HepG2 (cell line): ENCODE results near the gene FAM114A2. TPM values are rescaled to one million over a fixed set of nuclear protein-coding genes. Genes with fewer than 3 reads are reported as not detected.
A peak's percentile ranks its signal among the peaks of the same experiment; 100 is the strongest.

Experiments
- CBFB ChIP-seq: sonication (generic); formaldehyde crosslinking; IDR thresholded peaks from 2 replicates; pipeline ENCODE4 v1.4.0; 2020; ENCODE audit warnings: missing genetic modification reagents
- CBX2 ChIP-seq, 2 experiments: fragments of 200-600 bp in 1 of 2; sonication (generic); formaldehyde crosslinking in 1 of 2; IDR thresholded peaks; 2 replicates each; pipeline versions ENCODE4 v1.7.0 to v1.8.1; 2018 to 2022; ENCODE audit warnings: low read depth in 2 of 2, low read length in 1 of 2, mild to moderate bottlenecking in 1 of 2, missing genetic modification reagents in 1 of 2
- CREB1 ChIP-seq, 2 experiments: fragments of 450-650 bp in 1 of 2; IDR thresholded peaks; 2 replicates each; pipeline ENCODE4 v1.6.1; 2016 to 2017; ENCODE audit warnings: control low read depth in 1 of 2, mild to moderate bottlenecking in 1 of 2, missing compliant biosample characterization in 1 of 2, missing genetic modification characterization in 1 of 2
- FOSL1 ChIP-seq: sonication (generic); formaldehyde crosslinking; IDR thresholded peaks from 2 replicates; pipeline ENCODE4 v1.9.0; 2021; ENCODE audit warnings: missing genetic modification reagents, borderline replicate concordance
- MED8 ChIP-seq: sonication (generic); formaldehyde crosslinking; IDR thresholded peaks from 2 replicates; pipeline ENCODE4 v1.8.1; 2023; ENCODE audit warnings: mild to moderate bottlenecking, missing genetic modification reagents; ENCODE audit not compliant: insufficient replicate concordance
- MIXL1 ChIP-seq: IDR thresholded peaks from 2 replicates; pipeline ENCODE4 v1.6.1; 2016
- MXD4 ChIP-seq: IDR thresholded peaks from 2 replicates; pipeline ENCODE4 v1.6.1; 2016; ENCODE audit warnings: mild to moderate bottlenecking, missing biosample characterization, missing genetic modification reagents
- NFYC ChIP-seq: IDR thresholded peaks from 2 replicates; pipeline ENCODE4 v1.6.1; 2016; ENCODE audit warnings: missing genetic modification reagents, missing compliant biosample characterization
- NPAS2 ChIP-seq: sonication (generic); formaldehyde crosslinking; IDR thresholded peaks from 2 replicates; pipeline ENCODE4 v1.8.0; 2022; ENCODE audit warnings: mild to moderate bottlenecking, missing genetic modification reagents, borderline replicate concordance
- RFX3 ChIP-seq: IDR thresholded peaks from 2 replicates; pipeline ENCODE4 v1.6.1; 2016; ENCODE audit warnings: missing biosample characterization, missing genetic modification reagents
- TEAD3 ChIP-seq: optimal IDR thresholded peaks from 2 replicates; pipeline ENCODE3; 2016; ENCODE audit warnings: borderline replicate concordance
- YEATS4 ChIP-seq: sonication (generic); formaldehyde crosslinking; IDR thresholded peaks from 2 replicates; pipeline ENCODE4 v1.4.0; 2020; ENCODE audit warnings: missing genetic modification reagents, borderline replicate concordance
- ZBTB7A ChIP-seq: sonication (generic); formaldehyde crosslinking; IDR thresholded peaks from 2 replicates; pipeline ENCODE4 v1.8.0; 2022; ENCODE audit warnings: mild to moderate bottlenecking, missing genetic modification reagents
- ZFY ChIP-seq: sonication (generic); formaldehyde crosslinking; IDR thresholded peaks from 2 replicates; pipeline ENCODE4 v1.4.0; 2020; ENCODE audit warnings: missing genetic modification reagents
- ZNF143 ChIP-seq: sonication (generic); formaldehyde crosslinking; IDR thresholded peaks from 2 replicates; pipeline ENCODE4 v1.4.0; 2020; ENCODE audit warnings: missing genetic modification reagents
- ZNF205 ChIP-seq: IDR thresholded peaks from 2 replicates; pipeline ENCODE4 v1.6.1; 2018; ENCODE audit warnings: missing biosample characterization, missing genetic modification reagents
- ZNF280B ChIP-seq: sonication (generic); formaldehyde crosslinking; IDR thresholded peaks from 2 replicates; pipeline ENCODE4 v1.5.0; 2020; ENCODE audit warnings: missing genetic modification reagents, mild to moderate bottlenecking, borderline replicate concordance
- ZNF556 ChIP-seq: sonication (generic); formaldehyde crosslinking; IDR thresholded peaks from 2 replicates; pipeline ENCODE4 v1.4.0; 2020; ENCODE audit warnings: mild to moderate bottlenecking, missing genetic modification reagents, borderline replicate concordance
- ZNF607 ChIP-seq: sonication (generic); formaldehyde crosslinking; IDR thresholded peaks from 2 replicates; pipeline ENCODE4 v1.5.1; 2020; ENCODE audit warnings: missing genetic modification reagents, mild to moderate bottlenecking, borderline replicate concordance
- ZNF703 ChIP-seq: sonication (generic); formaldehyde crosslinking; IDR thresholded peaks from 2 replicates; pipeline ENCODE4 v1.5.1; 2020; ENCODE audit warnings: missing genetic modification reagents, mild to moderate bottlenecking, moderate library complexity, borderline replicate concordance
- ZNF773 ChIP-seq: sonication (generic); formaldehyde crosslinking; IDR thresholded peaks from 2 replicates; pipeline ENCODE4 v1.4.0; 2020; ENCODE audit warnings: missing genetic modification reagents, borderline replicate concordance
- ZNF850 ChIP-seq: sonication (generic); formaldehyde crosslinking; conservative IDR thresholded peaks from 2 replicates; pipeline ENCODE4 v1.9.0; 2021; ENCODE audit warnings: mild to moderate bottlenecking, missing genetic modification reagents
- ZSCAN21 ChIP-seq: sonication (generic); formaldehyde crosslinking; IDR thresholded peaks from 2 replicates; pipeline ENCODE4 v1.8.0; 2022; ENCODE audit warnings: mild to moderate bottlenecking, missing genetic modification reagents, moderate library complexity, borderline replicate concordance
- polyA plus RNA-seq, 8 experiments: library from polyadenylated mRNA; depleted of rRNA in 3 of 8; stranded (reverse) in 7 of 8; unstranded in 1 of 8; fragments of >200 nt; fragmentation: Illumina TruSeq in 4 of 8; extraction: Trizol in 4 of 8; gene quantifications; 2 replicates each; pipeline versions ENCODE4 v1.2.1 to v1.2.3, GENCODE V29; 2011 to 2016; ENCODE audit warnings: low read depth in 4 of 8, missing spikeins in 1 of 8, mixed read lengths in 1 of 8; ENCODE audit not compliant: insufficient read depth in 1 of 8
- total RNA-seq, 5 experiments: library from RNA; depleted of rRNA; stranded (reverse); fragments of >200 nt; fragmentation: Illumina TruSeq; extraction: Trizol; gene quantifications; 2 replicates each; pipeline ENCODE4 v1.2.3, GENCODE V29; 2016; ENCODE audit warnings: low read depth in 1 of 5
- TF ChIP-seq, protein P1 (sequence below): sonication (generic); formaldehyde crosslinking; IDR thresholded peaks from 2 replicates; pipeline ENCODE4 v1.5.1; 2020; ENCODE audit warnings: missing genetic modification reagents, mild to moderate bottlenecking, borderline replicate concordance

Gene FAM114A2
- total and polyA plus RNA-seq, 2 of the 13 experiments (the other 11 are each of a cell fraction or from before 2014, with no cell fraction given), result 6.9 to 11.4 TPM

DNA sequence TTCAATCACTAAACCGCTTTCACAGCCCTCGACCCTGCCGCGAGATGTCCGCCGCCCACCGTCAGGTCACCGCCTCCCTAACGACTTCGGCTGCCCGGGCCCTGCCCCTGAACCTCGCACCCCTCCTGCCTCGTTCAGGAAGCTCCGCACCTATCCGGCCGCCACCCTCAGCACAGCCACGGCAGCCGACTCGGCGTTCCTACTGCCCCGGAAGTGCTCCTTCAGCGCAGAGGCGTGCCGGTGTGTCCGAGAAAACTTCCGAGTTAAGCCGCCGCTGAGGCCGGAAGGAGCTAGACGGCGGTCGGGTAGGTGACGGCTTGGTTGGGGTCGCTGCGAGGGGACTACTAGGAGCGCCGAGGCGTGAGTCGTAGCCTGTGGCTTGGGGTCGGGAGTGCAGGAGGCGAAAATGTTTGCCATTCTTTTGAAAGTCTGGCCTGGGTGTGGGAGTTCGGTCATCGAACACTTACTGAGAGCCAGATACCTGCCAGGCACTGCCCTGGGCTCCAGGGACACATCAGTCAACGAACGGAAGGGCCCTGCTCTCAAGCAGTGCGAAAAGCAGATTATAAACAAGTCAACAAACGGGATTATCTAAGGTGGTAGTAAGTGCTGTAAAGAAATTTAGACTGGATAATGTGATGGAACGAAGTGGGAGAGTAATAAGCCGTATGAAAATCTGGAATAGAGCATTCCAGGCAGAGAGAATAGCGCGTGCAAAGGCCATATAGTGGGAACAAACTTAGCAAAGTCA, at the start of gene FAM114A2, which contains the start of gene MFAP3 (continued):
- TF ChIP-seq MED8 (CRISPR knock-in tag) (peak; percentile 77), NPAS2 (CRISPR knock-in tag) (no peak), ZSCAN21 (CRISPR knock-in tag) (no peak; the same call in 1 of the 2 replicates), ZNF280B (peak; percentile 88), ZNF850 (CRISPR knock-in tag) (no peak), ZNF773 (CRISPR knock-in tag) (no peak), CBX2 (IDR thresholded peaks at IDR 0.05; ENCODE audit: low read depth, low read length) (no peak), CBX2 (CRISPR knock-in tag; IDR thresholded peaks at IDR 0.05; ENCODE audit: low read depth) (no peak), ZBTB7A (CRISPR knock-in tag) (0 out of 2 replicates have a peak, but pooled peaks have one; percentile 55), CREB1 (IDR thresholded peaks at IDR 0.05) (peak; percentile 29; the same call in 1 of the 2 replicates), CREB1 (CRISPR knock-in tag; IDR thresholded peaks at IDR 0.05) (peak; percentile 71), ZNF703 (CRISPR knock-in tag) (no peak), ZNF143 (CRISPR knock-in tag) (peak; percentile 57), CBFB (CRISPR knock-in tag) (peak; percentile 88; the same call in 1 of the 2 replicates), RFX3 (no peak), MXD4 (CRISPR knock-in tag) (peak; percentile 65; the same call in 1 of the 2 replicates), YEATS4 (CRISPR knock-in tag) (peak; percentile 81; the same call in 1 of the 2 replicates), ZNF205 (CRISPR knock-in tag) (peak; percentile 98), MIXL1 (CRISPR knock-in tag) (peak; percentile 63; the same call in 1 of the 2 replicates), TEAD3 (CRISPR knock-in tag) (peak; percentile 70), ZNF556 (peak; percentile 95; the same call in 1 of the 2 replicates), ZFY (peak; percentile 85), ZNF607 (CRISPR knock-in tag) (peak; percentile 81; the same call in 1 of the 2 replicates), NFYC (peak; percentile 55; the same call in 1 of the 2 replicates), FOSL1 (CRISPR knock-in tag) (no peak)
- TF ChIP-seq, protein P1, sequence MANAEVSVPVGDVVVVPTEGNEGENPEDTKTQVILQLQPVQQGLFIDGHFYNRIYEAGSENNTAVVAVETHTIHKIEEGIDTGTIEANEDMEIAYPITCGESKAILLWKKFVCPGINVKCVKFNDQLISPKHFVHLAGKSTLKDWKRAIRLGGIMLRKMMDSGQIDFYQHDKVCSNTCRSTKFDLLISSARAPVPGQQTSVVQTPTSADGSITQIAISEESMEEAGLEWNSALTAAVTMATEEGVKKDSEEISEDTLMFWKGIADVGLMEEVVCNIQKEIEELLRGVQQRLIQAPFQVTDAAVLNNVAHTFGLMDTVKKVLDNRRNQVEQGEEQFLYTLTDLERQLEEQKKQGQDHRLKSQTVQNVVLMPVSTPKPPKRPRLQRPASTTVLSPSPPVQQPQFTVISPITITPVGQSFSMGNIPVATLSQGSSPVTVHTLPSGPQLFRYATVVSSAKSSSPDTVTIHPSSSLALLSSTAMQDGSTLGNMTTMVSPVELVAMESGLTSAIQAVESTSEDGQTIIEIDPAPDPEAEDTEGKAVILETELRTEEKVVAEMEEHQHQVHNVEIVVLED (CRISPR knock-in tag), result peak; percentile 96
